ENCODE results near the gene CETP. TPM values are rescaled to one million over a fixed set of nuclear protein-coding genes. Genes with fewer than 3 reads are reported as not detected.
"Not testable (repeated sequence)": the region's sequence is repeated elsewhere in the genome, so short reads cannot be mapped to it uniquely, and the experiment has no call there.

The CETP gene
- polyA plus RNA-seq, 1 donor, result 8.9 TPM

DNA sequence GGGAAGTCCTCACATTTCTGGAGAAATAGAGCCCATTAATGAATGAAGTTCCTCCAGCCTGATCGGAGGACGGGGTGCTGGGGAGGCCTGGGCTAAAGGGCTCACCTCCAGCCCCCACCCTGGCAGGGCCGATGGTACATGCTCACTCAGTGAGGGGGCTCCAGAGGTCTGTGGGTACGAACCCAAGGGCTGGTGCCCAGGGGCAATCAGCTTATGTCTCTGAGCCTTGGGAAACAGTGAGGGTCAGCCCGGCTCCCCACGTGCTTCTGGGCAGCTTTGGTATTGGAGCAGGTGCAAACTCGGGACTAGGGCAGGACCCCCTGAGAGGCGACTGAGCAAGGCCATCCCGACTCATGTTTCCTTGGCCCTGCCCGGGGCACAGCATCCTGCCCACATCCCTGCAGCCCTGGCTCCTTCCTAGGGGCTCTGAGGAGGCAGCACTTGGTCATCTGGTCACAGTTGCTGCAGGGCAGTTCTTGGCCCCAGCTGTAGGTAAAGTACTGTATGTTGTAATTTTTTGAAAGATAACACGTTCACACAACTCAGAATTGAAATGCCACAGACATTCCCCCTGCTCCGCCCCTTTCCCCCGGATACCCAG lies 969 bp upstream of the CETP start:
- DNase-seq, result no peak

DNA sequence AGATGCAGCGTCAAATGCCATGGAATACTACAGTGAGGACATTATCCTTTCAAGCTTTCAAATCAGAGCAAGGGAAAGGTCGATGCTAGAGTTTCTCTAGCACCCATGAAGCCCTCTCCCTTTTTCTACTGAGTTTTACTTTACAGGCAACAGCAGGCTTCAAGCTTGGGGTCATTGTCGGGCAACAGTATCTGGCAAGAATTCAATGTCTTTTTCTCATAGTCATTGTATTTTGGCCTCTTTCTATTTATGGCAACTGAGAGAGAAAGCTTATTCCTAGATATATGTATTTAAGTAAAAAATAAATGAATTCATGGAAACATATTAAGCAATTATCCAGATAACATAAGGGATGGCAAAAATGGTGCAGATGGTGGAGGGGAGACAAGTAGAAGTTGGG lies 364 bp upstream of the CETP start:
- no peak for DNase-seq

DNA sequence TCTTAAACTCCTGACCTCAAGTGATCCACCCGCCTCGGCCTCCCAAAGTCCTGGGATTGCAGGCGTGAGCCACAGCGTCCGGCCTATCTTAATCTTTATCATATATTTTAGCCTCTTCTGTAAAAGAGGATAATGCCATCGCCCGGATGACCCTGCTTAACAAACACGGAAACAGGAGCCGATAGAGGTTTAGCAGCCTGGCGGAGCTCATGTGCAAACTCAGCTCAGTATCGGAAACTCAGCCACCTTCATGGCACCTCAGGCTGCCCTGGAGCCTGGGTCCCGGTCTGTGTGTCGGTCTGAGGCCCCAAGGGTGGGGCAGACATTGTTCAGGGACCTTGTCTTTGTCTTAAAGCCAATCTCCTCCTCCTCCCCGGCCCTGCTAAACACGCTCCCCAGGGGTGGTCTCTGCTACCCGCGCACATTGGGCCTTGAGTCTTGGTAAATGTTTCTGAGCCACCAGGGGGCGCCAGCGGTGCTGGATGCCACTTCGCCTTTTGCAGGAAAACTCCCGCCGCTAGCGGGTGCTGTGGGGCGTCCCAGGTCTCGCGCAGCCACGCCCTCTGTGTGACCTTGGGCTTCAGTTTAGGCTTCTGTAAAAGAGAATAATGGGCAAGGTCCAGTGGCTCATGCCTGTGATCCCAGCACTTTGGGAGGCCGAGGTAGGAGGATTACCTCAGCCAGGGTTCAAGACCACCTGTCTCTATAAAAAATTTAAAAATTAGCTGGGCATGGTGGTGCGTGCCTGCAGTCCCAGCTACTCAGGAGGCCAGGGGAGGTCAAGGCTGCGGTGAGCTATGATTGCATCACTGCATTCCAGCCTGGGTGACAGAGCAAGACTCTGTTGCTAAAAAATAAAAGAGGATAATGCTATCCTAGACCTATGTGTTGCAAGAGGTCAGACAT lies 2.7 kb downstream of the CETP start:
- peak; percentile 71 for DNase-seq

DNA sequence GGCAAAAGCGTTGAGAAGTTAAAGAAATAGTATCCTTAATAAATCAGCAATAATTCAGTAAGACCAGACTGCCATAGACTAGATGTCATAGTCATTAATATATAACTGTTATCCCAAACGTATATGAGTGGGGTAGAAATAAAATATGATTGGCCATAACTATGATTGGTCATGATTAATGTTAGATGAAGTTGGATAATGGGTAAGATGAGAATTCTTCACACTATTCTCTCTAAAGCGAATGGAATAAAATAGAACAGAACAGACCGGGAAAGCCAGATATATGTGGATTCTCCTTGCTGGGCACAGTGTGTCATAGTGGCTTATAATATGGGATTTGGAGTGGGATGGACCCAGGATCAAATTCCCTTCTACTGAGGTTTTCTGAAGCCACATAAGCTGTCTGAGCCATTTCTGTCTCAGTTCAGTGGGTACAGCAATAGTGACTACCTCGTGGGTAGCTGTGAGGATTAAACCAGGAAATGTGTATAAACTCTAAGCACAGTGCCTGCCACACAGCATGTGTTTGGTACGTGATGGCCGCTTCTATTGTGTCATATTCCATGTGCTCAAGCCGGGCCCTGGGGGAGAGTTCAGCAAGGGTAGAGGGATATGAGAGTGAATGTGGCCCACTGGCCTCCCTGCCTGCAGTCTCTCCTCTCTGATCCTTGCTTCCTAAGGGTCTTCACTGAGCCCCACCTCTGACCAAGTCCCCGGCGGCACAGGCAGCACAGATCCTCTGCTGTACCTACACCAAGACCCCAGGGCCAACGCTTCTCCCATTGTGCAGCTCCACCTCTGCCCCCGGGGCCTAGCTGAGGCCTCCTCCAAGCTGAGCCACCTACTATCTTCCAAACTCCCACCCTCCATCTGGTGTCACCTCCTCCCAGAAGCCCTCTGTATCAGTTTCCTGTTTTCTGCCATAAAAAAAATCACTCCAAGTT lies 3.7 kb downstream of the CETP start:
- DNase-seq, result no peak

DNA sequence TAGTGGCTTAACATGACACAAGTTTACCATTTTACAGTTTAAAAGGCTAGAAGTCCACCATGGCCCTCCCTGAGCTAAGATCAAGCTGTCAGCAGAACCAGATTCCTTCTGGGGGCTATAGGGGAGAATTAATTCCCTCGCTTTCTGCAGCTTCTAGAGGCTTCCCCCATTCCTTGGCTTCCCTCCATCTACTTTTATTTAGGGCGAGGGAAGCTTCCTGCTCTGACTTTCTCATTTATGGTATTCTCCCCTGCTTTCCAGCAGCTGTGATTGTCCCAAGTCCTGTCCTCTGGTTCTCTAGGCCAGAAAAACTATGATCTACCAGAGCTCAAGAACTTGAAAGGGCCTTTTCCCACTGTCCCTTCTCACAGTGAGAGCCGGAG lies 4.3 kb downstream of the CETP start:
- no peak for DNase-seq

DNA sequence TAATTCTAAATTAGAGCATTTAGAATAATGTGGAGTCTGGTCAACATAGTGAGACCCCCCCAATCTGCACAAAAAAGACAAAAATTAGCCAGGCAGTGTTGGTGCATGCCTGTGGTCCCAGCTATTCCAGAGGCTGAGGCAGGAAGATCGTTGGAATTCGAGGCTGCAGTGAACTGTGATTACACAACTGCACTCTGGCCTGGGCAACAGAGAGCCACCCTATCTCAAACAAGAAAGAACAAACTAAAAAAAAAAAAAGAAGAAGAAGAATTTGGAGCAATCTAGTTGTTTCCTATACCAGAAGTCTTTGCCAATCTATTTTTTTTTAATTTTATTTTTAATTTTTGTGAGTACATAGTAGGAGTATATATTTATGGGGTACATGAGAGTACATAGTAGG lies 6.0 kb downstream of the CETP start:
- no peak for DNase-seq

DNA sequence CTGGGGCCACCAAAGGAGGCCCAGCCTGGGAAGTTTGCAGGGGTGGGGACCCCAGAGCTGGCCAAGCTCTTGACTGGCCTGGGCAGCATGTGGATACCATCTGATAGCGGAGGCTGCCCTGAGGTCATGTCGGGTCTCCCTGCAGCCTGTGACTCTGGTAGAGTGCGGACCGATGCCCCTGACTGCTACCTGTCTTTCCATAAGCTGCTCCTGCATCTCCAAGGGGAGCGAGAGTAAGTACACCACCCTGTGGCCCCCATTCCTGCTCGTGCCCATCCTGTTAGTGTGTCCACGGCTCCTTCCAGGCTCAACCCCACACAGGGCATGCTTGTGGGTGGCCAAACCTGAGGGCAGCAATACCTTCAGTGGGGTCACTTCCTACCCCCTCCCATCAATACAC lies 8.0 kb downstream of the CETP start:
- DNase-seq, result no peak

DNA sequence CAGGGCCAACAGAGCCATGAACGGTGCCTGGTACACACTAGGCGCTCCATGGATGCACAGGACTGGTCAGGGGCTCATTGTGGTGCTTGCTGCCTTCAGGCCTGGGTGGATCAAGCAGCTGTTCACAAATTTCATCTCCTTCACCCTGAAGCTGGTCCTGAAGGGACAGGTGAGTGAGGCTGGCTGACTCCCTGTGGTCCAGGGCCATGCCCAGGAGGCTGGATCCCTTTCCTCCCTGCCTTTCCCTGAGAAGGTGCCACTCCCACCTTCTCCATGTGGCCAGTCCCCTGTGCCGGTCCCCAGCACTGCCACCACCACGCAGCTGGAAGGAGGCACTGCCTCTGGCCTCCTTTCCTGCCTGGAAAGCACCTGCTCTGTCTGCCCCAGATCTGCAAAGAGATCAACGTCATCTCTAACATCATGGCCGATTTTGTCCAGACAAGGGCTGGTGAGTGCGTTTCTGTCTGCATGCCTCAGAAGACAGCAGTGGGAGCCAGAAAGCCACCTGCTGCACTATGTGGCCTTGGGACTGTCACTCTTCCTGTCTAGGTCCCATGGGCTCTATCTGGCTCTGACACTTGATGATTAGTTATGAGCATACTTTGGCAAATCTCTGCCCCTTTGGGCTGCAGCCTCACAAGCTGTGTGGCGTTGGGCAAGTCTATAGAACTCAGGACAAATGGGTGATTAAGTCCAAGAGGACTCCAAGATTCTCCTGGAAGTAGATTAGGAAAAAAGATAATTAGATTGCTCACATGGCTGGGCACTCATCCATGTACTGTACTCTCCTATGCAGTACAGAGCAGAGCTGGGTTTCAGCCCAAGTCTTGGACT lies 9.4 kb downstream of the CETP start:
- DNase-seq, result no peak

DNA sequence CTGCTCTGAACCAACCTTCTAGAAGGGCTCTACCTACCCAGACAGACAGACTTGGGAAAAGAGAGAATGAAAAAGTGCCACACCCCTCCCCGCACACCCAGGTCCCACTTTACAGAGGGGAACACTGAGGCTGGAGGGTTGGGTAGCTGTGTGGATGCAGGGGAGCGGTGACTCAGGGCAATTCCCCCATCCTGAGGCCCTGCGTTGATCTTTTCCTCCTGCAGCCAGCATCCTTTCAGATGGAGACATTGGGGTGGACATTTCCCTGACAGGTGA lies 10.0 kb downstream of the CETP start:
- no peak for DNase-seq

DNA sequence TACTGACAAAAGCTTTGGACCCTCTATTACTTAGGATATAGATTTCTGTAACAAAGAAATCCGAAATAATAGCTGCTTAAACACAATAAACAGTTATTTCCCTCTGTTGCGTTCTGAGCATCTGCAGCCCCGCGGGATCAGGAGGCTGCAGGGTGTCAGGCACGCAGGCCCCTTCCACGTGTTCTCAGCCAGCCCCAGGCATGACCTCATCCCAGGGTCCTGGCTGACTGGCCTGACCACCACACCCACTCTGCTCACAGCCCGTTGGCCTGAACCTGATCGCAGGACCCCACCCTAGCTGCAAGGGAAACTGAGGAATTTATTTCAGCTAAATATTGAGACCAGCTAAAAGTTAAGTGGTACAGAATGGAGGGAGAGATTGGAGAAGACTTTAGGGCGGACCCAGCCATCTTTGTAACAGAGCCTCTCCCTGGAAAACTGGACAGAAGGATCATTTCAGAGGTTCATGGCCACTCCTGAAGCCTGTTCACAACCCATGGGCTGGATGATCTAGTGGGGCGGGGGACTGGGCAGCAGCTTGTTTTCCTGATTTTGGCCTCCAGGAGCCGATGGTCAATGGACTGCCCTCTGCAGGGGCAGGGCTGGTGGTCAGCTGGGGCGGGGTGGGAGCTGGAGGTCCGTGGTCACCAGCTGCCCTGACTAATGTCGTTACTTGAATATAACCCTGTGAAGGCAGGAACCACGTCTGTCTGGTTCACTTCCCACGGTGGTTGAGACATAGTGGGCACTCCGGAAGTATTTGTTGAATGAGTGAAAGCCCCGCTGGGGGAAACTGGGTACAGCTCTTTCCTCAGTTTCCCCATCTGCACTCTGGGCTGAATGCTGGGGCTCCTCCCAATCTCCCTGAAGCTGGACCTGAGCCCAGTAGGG lies 10.9 kb downstream of the CETP start:
- DNase-seq, result no peak

DNA sequence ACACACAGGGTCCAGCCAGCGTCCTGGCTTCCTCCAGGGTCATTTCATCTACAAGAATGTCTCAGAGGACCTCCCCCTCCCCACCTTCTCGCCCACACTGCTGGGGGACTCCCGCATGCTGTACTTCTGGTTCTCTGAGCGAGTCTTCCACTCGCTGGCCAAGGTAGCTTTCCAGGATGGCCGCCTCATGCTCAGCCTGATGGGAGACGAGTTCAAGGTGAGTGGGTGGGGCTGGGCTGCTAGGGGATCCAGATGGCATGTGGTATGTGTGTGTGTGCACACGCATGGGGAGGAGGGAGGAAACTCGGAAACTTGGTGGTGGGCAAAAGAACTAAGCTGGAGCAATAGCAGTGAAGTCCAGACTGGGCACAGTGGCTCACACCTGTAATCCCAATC lies 11.5 kb downstream of the CETP start:
- no peak for DNase-seq

DNA sequence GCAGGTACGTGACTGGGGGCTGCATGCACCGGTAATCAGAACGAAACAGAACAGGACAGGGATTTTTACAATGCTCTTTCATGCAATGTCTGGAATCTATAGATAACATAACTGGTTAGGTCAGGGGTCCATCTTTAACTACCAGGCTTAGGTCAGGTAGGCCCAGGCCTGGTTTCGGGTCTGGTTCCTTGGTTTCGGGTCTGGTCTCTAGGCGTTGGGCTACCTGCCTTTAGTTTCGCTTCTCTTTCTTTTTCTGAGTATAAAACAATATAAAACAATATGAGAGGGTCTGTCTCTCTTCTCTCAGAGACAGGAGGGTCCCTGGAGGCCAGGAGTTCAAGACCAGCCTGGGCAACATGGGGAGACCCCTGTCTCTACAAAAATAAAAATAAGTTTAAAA lies 12.1 kb downstream of the CETP start:
- DNase-seq, result not testable (repeated sequence)

DNA sequence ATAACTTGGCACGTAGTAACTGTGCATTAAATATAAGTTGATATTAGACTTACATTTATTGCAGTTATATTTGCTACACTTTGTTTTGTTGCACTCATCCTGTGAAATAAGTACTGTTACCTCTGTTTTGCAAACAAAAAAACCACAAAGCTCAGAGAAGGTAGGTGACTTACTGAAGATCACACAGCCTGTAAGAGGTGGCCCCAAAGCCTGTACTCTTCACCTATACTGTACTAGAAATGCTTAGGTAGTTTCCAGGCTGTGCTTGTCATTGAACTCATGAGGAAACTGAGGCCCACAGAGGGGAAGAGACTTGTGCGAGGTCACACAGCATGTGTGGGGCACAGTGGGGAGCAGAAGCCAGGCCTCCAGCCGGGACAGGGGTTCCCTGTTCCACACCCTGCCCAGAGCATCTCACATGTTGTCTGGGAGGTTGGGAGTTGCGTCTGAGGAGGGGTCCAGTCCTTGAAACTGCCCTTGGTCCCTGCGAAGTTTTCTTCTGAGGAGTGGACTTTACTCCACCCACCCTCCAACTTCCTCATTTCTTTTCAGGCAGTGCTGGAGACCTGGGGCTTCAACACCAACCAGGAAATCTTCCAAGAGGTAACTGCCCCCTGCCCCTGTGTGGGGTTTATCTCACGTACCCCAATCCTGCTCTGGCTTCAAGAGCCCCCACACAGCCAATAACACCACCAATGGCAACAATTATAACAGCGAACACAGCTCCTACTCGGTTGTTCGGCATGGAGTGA lies 13.0 kb downstream of the CETP start:
- no peak for DNase-seq

DNA sequence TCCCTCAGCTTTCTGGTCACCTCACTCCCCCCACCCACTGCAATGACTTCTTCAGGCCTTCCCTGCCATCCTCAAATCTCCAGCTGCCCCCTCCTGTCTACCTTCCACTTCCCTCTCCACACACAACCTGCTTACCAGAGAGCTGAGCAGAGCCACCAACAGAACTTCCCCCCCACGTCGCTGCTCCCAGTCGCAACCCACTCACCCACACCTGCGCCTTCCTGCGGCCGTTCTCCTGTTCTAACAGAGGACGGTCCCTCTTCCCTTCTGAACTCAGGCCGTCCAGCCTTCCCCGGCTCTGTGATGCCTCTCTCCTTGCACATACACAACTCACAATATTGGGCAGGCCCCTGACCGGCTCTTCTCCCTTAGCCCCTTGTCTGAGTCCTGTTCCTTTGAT lies 14.0 kb downstream of the CETP start:
- no peak for DNase-seq

DNA sequence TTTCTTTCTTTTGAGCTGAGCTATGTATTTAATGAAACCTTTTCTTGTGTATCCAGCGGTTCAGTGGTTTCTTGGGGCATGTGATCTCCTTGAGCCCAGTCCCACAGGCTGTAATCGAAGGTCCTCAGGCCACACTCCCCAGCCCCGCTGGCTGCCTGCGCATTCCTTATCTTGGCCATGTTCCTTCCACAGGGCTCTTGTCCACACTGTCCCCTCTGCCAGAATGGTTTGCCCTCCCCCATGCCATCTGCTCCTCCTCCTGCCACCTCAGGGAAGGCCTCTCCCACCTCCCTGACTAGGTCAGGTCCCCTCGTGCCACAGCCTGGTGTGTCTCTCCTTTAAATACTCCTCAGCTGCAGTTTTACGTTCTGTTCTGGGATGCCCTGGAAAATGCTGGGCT lies 15.5 kb downstream of the CETP start:
- no peak for DNase-seq

DNA sequence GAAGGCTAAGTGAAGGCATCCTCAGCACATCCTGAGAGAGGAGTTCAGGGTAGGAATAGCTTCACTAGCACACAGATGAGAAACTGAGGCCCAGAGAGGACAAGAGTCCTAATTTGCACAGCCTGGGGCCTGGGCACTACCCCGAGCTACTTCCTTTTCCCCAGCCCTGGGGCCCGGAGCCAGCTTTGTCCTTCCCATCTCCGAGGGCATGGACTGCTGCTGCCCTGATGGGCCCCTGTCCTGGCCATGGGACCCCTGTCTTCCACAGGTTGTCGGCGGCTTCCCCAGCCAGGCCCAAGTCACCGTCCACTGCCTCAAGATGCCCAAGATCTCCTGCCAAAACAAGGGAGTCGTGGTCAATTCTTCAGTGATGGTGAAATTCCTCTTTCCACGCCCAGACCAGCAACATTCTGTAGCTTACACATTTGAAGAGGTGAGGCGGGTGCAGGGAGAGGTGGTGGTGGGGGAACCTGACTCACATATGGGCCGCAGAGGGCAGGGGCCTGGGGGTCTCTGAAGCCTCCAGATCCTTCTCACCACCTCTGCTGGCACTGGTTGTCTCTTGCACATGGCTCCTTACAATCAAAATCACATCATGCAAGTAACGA lies 16.2 kb downstream of the CETP start:
- no peak for DNase-seq

DNA sequence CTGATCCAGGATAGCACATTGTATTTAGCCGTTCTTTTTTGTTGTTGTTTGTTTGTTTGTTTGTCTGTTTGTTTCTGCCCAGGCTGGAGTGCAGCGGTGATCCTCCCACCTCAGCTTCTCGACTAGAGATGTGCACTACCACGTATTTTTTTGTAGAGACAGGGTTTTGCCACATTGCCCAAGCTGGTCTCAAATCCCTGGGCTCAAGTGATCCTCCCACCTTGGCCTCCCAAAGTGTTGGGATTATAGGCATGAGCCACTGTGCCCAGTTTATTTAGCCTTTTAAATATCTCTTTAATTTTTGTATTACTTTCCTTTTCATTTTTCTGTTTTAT lies 18.4 kb downstream of the CETP start:
- no peak for DNase-seq

DNA sequence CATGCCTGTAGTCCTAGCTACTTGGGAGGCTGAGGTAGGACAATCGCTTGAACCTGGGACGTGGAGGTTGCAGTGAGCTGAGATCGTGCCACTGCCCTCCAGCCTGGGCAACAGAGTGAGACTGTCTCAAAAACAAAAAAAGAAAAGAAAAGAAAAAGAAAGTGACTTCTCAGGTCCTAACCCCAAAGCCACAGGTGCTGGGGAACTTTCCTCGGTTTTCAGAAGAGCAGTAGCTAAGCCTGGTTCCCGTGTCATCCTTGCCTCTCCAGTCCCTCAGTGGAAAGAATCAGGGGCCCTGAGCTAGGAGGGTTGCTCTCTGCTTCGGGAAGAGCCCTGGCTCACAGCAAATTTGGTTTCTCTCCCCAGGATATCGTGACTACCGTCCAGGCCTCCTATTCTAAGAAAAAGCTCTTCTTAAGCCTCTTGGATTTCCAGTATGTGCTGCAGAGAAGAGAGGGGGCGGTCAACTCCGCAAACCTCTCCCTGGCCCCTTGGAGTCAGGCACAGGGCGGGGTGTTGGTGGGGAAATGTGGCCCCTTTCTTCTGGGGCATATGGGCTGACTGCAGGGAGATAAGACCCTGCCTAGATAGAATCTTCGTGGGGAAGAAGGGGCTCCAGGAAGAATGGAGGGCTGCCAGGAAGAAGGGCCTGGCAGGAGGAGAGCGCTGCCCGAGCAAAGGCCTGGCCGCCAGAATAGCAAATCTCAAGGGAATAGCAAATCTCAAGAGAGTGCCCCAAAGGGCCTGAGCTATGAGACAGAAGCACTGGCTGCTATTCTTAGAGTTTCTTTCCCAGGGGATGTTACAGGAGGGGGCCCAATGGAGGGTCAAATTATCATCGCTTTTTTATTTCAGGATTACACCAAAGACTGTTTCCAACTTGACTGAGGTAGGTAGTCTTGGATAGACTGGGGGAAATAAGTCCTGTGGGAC lies 19.3 kb downstream of the CETP start:
- peak; percentile 39 for DNase-seq

DNA sequence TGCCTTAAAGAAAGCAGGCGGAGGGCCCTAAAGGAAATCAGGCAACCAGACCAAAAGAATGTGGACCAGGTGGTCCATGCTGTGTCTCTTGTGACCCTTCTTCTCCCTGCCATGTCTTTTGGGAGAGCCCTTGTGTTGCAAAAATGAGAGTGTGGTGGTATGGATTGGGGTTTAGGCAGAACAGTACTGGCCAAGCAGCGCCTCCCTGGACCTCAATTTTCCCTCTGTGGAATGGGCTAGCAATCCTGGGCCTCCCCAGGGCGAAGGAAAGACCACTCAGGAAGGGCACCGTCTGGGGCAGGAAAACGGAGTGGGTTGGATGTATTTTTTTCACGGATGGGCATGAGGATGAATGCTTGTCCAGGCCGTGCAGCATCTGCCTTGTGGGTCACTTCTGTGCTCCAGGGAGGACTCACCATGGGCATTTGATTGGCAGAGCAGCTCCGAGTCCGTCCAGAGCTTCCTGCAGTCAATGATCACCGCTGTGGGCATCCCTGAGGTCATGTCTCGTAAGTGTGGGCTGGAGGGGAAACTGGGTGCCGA lies 20.1 kb downstream of the CETP start:
- no peak for DNase-seq
